Activated CD4-positive, alpha-beta T cell treated with anti-CD3 and anti-CD28 coated beads for 4 hours (primary cell): ENCODE measurements around the gene PSD.

Experiments used
- DNase-seq, 2 donors: peaks; one replicate each; pipeline ENCODE4 v3.0.0-alpha.2; 2020

The PSD gene

DNA sequence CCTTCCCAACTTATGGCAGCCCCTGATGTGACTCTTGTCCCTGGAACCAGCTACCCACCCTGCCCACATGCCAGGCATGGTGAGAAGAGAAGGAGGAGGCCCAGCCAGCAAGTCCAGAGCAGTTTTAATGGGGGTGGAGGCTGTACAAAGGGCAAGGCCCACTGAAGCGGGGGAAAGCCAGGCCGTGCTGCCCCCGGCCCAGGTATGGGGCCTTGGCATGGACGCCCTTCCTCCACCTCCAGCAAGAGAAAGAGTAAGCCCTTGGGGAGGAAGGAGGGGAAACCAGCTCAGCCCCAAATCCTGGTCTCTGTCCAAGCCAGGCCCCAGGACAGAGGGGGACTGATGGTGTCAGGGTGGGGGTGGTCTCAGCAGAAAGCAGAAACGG is 16.1 kb downstream of the PSD start:
- no peak for DNase-seq

GRCh38 chr10:102401735-102402511 is 16.7 kb downstream of the PSD start:
- DNase-seq, result no peak

- no peak for DNase-seq
These were observed 17.3 kb downstream of the PSD start for GRCh38 chr10:102401342-102401654.

- DNase-seq, result no peak
These were observed 17.8 kb downstream of the PSD start for GRCh38 chr10:102400598-102401341.

- no peak for DNase-seq
These were observed 18.5 kb downstream of the PSD start for GRCh38 chr10:102400076-102400475.

GRCh38 chr10:102399217-102400021 is 19.2 kb downstream of the PSD start:
- DNase-seq, result peak; percentile 82 to 83

DNA sequence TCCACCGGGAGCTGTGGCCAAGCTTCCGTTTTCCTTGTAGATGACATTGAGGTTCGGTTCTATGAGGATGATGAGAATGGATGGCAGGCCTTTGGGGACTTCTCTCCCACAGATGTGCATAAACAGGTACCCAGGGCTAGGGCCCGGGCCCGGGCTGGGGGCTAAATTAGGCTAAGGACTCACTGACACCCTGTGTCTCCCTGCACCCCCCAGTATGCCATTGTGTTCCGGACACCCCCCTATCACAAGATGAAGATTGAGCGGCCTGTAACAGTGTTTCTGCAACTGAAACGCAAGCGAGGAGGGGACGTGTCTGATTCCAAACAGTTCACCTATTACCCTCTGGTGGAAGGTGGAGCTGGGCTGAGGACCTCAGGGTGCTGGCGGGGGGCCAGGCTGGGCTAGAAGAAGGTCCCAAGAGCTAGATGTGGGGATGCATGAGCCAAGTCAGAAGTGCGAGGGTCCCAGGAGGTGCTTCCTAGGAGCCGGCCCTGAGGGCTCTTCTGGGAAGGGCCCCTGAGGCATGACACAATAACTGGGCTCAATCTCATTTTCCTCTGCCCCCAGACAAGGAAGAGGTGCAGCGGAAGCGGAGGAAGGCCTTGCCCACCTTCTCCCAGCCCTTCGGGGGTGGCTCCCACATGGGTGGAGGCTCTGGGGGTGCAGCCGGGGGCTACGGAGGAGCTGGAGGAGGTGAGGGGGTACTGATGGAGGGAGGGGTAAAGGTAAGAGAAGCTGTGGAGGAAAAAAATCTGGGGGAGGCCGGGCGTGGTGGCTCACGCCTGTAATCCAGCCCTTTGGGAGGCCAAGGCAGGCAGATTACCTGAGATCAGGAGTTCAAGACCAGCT is 20.2 kb downstream of the PSD start:
- DNase-seq, result no peak

GRCh38 chr10:102397222-102398171 is 21.1 kb downstream of the PSD start:
- no peak for DNase-seq

- no peak for DNase-seq
These were observed 21.8 kb downstream of the PSD start for GRCh38 chr10:102396730-102397151.

- DNase-seq, result no peak
These were observed 22.3 kb downstream of the PSD start for GRCh38 chr10:102396317-102396650.

- DNase-seq, result peak; percentile 92 to 94
These were observed 22.9 kb downstream of the PSD start, which contains the start of gene NFKB2 for GRCh38 chr10:102395400-102396316. Gene NFKB2 (plus strand): TSS chr10:102395705. CDS start chr10:102395960, 255 bp downstream.

DNA sequence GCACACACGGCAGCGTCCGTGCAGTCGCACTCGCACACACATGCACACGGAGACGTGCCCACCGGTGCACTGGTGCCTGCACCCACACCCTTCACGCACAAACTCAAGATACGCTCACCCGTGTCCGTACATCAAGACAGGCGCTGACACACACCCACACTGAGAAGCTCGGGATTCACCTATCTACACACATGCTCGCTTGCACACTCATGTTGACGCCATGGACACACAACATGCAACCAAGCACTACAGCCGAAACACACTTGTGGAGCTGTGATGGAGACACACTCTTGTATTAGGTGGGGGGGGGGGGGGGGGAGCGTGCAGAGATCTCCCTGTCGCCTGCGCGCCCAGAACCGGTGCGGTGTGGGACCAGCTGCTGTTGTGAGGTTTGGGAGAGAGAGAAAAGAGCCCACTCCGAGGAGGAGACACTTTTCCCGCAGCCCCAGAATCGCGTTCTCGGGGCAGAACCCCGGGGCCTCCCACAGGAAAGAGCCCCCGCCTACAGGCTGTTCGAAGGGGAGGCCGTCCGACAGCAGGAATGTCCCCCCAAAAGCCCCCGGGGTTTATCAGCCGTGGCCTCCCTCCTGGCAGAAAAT is 23.7 kb downstream of the PSD start:
- DNase-seq, result peak; percentile 59 to 67

GRCh38 chr10:102394079-102394800 is 24.3 kb downstream of the PSD start:
- DNase-seq, result peak; percentile 98 to 99

DNA sequence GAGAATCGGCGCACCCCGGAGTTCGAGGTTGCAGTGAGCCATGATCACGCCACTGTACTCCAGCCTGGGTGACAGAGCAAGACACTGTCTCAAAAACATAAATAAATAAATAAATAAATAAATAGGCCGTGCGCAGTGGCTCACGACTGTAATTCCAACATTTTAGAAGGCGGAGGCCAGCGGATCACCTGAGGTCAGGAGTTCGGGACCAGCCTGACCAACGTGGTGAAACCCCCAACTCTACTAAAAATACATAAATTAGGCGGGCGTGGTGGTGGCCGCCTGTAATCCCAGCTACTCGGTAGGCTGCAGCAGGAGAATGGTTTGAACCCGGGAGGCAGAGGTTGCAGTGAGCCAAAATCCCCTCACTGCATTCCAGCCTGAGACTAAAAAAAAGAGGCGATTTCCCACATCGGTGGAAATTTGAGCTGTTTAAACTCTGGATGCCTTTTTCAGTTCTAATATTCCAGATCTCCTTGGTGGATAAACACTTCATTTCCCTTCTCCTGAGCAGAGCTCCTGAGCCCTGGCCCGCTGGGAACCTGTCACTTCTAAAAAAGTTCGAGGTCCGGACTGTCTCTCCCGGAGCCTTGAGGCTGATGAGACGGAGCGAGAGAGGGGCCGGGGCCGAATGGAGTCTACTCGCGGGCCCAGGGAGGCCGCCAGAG is 25.0 kb downstream of the PSD start:
- DNase-seq, result no peak

- no peak for DNase-seq
These were observed 26.3 kb downstream of the PSD start for GRCh38 chr10:102392306-102392705.

DNA sequence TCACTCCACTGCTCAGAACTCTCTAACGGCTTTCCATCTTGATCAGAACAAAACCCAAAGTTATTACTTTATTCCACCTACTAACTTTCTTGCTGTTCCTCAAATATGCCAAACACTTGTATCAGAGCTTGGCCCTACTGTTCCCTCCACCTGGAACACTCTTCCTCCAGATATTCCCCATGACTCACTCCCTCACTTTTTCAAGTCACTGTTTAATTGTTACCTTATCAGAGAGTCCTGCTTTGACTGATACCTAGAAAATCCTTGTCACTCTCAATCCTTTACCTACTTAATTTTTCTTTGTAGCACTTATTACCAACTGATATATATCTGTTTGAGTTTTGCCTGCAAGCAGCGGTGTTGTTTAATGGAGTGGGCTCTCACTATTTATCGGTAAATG is 28.7 kb downstream of the PSD start:
- DNase-seq, result no peak

DNA sequence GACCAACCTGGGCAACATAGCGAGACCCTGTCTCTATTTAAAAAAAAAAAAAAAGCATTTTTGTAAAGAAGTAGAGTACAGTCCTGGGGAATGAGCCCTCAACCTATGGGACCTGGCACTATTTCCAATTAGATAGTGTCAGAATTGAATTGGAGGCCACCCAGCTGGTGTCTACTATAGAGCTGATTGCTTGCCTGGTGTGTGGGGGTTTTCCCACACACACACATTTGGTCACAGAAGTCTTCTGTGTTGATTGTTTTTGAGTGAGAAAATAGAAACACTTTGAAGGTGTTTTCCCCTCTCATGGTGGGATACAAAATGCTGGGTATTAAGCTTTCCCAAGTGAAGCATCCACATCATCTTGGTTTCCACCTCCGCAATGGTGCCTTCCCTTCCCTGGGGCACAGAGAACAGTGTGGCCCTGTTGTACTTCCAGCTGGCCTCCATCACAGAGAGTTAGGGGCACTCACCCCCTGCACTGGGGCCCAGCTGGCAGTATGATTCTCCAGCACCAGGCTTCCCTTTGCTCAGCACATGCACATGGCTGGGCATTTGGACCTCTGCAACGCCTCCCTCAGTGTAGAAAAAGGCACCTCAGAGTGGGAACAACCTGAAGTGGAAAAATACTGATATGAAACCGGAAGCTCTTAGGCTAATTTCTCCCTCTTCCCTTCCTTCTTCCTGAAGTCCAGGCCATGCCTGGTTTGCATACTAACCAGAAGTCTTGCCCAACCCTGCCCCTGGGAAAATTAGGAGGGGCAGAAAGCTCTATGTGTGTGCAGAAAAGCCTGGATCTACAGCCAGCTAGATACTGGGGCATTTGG is 33.8 kb downstream of the PSD start:
- DNase-seq, result no peak

DNA sequence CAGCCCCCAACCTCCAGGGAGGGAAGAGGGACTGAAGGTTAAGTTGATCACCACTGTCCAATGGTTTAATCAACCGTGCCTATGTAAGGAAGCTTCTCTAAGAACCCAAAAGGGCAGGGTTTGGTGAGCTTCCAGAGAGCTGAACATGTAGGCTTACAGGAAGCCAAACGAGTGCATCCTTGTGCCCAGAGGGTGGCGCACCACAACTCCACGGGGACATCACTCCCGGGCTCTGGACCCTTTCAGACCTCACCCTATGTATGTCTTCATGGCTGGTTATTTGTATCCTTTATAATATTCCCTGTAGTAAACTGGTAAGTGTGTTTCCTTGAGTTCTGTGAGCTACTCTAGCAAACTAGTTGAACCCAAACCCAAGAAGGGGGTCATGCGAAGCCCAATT is 34.5 kb downstream of the PSD start:
- no peak for DNase-seq
